Measurements from ENCODE around the gene CXCR6.

CXCR6 gene

DNA sequence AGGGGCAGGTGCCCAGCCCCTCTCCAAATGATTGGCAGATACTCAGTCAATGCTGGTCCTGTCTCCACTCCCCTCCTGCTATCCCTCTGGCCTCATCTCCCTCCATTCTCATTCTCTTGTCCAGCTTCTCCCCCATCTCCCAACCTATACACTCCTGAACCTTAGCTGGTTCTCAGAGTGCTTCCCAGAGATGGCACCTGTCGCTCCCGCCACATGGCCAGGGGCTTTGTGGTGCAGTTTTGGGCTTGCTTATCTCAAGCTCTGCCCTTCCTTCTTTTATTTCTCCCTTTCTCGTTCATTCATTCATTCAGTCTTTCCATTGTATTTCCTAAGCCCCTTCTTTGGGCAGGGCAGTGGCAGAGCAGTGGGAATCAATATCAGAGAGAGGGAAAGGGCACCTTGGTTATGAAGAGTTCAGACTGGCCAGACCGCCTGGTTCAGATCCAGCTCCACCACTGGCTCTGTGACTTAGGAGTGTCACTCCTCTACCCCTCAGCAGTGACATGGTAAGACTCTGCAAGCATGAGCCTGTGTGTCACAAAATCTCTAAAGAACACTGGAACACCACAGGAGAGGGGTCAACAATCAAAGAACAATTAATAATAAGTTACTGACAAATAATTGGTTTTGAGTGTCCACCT lies 20.2 kb upstream of the CXCR6 start:
- no peak for DNase-seq

GRCh38 chr3:45923755-45924154 lies 19.5 kb upstream of the CXCR6 start:
- DNase-seq = no peak

GRCh38 chr3:45927881-45928280 lies 15.4 kb upstream of the CXCR6 start:
- no peak for DNase-seq

DNA sequence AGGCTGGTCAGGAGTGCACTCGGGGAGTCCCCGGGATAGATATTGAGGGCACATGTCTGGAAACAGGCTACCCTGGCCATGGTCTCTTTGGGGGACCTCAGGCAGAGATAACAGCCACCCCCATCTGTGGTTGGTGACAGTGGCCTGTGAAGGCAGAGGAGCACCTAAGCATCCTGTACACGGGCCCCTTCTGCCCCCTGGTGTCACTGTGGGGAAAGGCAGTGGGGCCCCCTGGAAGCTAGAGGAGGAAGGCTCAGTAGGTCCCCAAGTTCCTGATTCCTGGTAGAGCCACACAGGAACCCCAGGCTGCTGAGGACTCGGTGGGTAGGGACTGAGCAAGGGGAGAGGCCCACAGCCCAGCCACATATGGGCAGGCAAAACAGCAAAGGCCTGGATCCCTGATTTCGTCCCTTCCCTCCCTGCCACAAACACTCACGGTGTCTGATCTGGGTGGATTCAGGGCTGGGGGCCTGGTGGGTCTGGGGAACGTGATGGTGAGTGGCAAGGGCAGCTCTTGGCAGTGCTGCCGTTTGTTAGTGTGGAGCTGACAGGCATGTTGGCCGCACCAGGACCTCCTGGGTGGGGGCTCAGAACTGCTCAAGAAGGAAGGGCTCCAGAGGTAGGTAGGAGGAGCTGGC lies 14.1 kb upstream of the CXCR6 start:
- DNase-seq = no peak

- DNase-seq = no peak
Measured at GRCh38 chr3:45931496-45931895, 11.8 kb upstream of the CXCR6 start.

- no peak for DNase-seq
Measured at GRCh38 chr3:45932112-45932511, 11.2 kb upstream of the CXCR6 start.

GRCh38 chr3:45933591-45933990 lies 9.7 kb upstream of the CXCR6 start:
- DNase-seq = no peak

GRCh38 chr3:45936261-45936660 lies 7.0 kb upstream of the CXCR6 start:
- no peak for DNase-seq

- no peak for DNase-seq
Measured at GRCh38 chr3:45937206-45938042, 5.8 kb upstream of the CXCR6 start.

DNA sequence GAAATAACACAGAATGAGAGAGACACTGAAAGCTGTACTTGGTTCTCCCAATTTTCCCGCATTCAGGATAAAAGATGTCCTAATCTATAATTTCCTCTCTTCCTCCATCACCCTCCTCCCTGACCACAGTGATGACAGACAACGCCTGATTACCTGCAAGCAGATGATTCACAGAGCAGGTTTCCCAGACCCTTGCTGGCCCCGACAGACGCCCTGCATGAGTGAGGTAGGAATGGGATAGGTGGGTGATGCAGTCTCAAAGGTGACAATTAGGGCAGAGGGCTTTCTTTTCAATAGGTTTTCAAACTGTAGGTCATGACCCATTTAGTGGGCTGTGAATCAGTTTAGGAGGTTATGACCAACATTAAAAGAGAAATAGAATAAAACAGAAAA lies 5.2 kb upstream of the CXCR6 start:
- no peak for DNase-seq

- DNase-seq = peak; percentile 19
Measured at GRCh38 chr3:45938864-45939263, 4.4 kb upstream of the CXCR6 start.

- DNase-seq = no peak
Measured at GRCh38 chr3:45939341-45939771, 3.9 kb upstream of the CXCR6 start.

DNA sequence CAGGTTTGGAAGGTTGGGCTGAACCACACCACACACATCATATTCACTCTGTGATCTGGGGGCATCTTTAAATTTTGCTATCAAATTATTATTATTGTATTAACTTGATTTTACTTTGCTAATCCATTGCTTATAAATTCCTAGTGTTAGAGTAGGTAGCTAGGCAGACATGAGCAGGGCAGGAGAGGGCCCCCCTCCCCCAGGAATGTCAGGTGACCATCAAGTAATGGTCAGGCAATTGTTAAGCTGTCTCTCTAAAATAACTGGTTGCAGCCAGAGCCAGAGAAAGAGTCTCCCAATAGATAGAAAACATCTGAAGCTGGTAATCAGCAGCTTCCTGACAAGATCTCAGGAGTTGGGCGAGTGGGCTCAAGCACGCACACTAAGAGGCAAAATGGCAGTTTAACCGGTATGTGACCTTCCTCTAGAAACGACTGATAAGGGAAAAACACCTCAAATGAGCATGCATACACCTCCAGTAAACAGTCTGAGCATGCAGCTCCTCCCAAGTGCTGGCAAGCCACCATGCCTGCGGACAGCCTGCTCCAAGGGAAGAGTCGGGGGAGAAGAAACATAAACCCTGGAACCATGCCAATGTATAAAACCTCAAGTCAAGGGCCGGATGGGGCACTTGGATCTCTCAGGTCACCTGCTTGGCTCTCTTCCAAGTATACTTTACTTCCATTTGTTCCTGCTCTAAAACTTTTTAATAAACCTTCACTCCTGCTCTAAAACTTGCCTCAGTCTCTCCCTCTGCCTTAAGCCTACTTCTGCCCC lies 3.1 kb upstream of the CXCR6 start:
- DNase-seq = no peak

DNA sequence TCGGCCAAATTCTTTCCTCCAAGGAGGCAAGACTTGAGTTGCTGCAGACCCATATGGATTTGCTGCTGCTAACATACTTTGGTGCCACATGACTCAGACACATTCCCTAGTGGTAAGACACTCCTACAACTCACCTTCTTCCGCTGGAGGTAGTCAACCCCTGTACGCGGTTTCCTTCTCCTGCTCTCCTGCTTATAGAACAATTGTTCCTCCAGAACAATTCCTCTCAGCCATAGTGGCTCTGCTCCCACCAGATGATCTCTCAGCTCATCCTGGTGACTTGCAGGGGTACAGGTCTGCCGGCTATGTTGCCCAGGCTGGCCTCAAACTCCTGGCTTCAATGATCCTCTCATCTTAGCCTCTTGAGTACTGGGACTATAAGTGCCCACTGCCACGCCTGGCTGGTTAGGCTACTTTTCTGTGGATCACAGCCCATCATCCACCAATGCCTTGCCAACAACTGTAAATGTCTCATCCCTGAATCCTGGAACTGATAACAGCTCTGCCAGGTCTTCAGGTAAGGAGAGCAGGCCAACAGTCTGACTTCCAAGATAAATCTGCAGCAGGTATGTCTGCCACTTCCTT lies 2.4 kb upstream of the CXCR6 start:
- no peak for DNase-seq

GRCh38 chr3:45942051-45942825 lies 1.0 kb upstream of the CXCR6 start:
- DNase-seq = no peak

- no peak for DNase-seq
Measured at GRCh38 chr3:45944830-45945620, 1.8 kb downstream of the CXCR6 start.

GRCh38 chr3:45946307-45946706 lies 3.0 kb downstream of the CXCR6 start:
- no peak for DNase-seq

DNA sequence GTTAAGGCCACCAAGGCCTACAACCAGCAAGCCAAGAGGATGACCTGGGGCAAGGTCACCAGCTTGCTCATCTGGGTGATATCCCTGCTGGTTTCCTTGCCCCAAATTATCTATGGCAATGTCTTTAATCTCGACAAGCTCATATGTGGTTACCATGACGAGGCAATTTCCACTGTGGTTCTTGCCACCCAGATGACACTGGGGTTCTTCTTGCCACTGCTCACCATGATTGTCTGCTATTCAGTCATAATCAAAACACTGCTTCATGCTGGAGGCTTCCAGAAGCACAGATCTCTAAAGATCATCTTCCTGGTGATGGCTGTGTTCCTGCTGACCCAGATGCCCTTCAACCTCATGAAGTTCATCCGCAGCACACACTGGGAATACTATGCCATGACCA lies 3.6 kb downstream of the CXCR6 start:
- DNase-seq = no peak

DNA sequence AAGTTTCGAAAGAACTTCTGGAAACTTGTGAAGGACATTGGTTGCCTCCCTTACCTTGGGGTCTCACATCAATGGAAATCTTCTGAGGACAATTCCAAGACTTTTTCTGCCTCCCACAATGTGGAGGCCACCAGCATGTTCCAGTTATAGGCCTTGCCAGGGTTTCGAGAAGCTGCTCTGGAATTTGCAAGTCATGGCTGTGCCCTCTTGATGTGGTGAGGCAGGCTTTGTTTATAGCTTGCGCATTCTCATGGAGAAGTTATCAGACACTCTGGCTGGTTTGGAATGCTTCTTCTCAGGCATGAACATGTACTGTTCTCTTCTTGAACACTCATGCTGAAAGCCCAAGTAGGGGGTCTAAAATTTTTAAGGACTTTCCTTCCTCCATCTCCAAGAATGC lies 4.1 kb downstream of the CXCR6 start:
- DNase-seq = no peak

DNA sequence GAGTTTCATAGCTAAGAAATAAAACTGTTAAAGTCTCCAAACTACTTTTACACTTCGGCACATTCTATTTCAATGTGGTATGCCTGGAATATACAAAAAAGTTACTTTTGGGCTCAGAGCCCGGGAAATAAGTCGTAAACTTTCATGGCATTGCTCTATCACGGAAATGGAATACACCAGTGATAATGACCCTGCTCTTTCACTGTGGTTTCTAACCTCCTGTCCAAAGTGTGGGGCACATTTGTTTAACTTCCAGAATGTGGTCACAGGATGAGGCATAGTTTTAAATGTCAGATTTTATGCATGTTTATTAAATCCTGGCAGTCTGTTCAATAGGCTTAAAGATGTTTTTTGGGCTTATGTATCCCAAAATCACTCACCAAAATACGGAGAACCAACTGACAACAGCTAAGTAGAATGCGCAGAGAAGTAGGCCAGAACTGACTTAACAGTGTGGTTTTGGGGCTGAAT lies 5.1 kb downstream of the CXCR6 start:
- DNase-seq = no peak

GRCh38 chr3:45948881-45949280 lies 5.6 kb downstream of the CXCR6 start:
- no peak for DNase-seq

Measured in NCI-H774 (cell line).